ENCODE data around the gene COL19A1. TPM values are rescaled to one million over a fixed set of nuclear protein-coding genes. Genes with fewer than 3 reads are reported as not detected.

Gene COL19A1
- total and polyA plus RNA-seq, 12 donors = 0.26 to 2.8 (median 1.7) TPM

- Histone ChIP-seq H3K9me3 (no peaks in the 10 kb centered on the region), H3K4me3 (no peak overlapping the region), H3K36me3 (no peaks in the 10 kb centered on the region), H3K27me3 (no peaks in the 10 kb centered on the region), H3K4me1 (no peaks in the 10 kb centered on the region), H3K27ac (no peak overlapping the region)
- intact Hi-C loops (cut with DNase I) = no loop called here
- no peak for DNase-seq
- WGBS, 2 donors = 87 to 92% methylated on average over 5 of the region's 5 CpGs
- ATAC-seq = no peak
- no peak for TF ChIP-seq CTCF (IDR thresholded peaks at IDR 0.05)
These were observed 194.3 kb downstream of the COL19A1 start for GRCh38 chr6:70060680-70061079.

DNA sequence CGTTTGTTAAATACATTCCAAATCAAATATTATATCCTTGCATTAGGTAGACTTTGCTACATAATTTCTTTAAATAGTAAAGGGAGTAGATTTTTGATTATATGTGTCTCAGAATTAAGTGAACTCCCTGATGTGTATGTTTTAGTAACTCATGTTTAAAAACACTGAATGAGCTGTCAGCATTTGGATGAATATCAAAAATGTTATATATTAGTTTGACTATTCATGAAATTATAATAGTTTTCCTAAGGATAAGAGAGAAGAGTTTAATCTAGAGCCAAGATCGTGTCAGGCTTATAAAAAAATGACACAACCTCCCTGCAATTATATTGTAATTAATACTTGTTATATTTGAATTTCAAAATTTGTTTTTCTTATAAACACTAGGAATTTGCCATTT, 195.2 kb downstream of the COL19A1 start:
- intact Hi-C loops (cut with DNase I) = no loop called here
- no peaks in the 10 kb centered on the region for H3K27me3 ChIP-seq
- H3K36me3 ChIP-seq = no peaks in the 10 kb centered on the region
- ATAC-seq (no peak), DNase-seq (no peak)
- WGBS, 2 donors = 69 to 79% methylated on average over 2 of the region's 2 CpGs
- H3K4me3 ChIP-seq = no peak overlapping the region
- no peak overlapping the region for H3K27ac ChIP-seq
- TF ChIP-seq CTCF (IDR thresholded peaks at IDR 0.05) = no peak
- H3K4me1 ChIP-seq = no peaks in the 10 kb centered on the region
- H3K9me3 ChIP-seq = no peaks in the 10 kb centered on the region

DNA sequence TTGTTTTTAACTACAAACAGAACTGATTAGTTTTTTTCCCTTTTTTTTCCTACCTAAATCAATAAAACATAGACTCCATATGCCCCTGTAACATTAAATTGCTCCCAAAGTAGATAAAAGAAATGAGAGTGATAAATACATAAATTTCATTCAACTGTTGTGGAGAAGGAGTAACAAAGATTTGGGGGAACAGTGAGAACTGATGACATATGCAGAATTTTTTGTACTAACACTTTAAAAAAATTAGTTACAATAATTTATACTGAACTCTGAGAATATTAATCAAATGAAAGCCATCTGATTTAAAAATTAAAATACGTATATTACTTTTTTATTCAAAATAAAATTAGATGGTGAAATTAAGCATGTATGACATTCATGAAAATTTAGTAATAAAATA, 195.7 kb downstream of the COL19A1 start:
- no peaks in the 10 kb centered on the region for H3K4me1 ChIP-seq
- H3K9me3 ChIP-seq = no peaks in the 10 kb centered on the region
- TF ChIP-seq CTCF (IDR thresholded peaks at IDR 0.05) = no peak
- no peak for DNase-seq
- intact Hi-C loops (cut with DNase I) = no loop called here
- WGBS, 2 donors = 81 to 89% methylated on average over 1 of the region's 1 CpG
- no peaks in the 10 kb centered on the region for H3K36me3 ChIP-seq
- no peaks in the 10 kb centered on the region for H3K27me3 ChIP-seq
- ATAC-seq = no peak
- H3K4me3 ChIP-seq = no peak overlapping the region
- no peak overlapping the region for H3K27ac ChIP-seq

GRCh38 chr6:70072540-70073179, 206.3 kb downstream of the COL19A1 start:
- Histone ChIP-seq H3K4me3 (no peak overlapping the region), H3K4me1 (no peaks in the 10 kb centered on the region), H3K9me3 (no peaks in the 10 kb centered on the region), H3K36me3 (no peaks in the 10 kb centered on the region), H3K27me3 (no peaks in the 10 kb centered on the region), H3K27ac (no peak overlapping the region)
- intact Hi-C loops (cut with DNase I) = no loop called here
- no peak for TF ChIP-seq CTCF (IDR thresholded peaks at IDR 0.05)
- WGBS, 2 donors = 69 to 70% methylated on average over 1 of the region's 1 CpG
- ATAC-seq (no peak), DNase-seq (no peak)
